ENCODE data around the gene FZD2.

FZD2 gene

DNA sequence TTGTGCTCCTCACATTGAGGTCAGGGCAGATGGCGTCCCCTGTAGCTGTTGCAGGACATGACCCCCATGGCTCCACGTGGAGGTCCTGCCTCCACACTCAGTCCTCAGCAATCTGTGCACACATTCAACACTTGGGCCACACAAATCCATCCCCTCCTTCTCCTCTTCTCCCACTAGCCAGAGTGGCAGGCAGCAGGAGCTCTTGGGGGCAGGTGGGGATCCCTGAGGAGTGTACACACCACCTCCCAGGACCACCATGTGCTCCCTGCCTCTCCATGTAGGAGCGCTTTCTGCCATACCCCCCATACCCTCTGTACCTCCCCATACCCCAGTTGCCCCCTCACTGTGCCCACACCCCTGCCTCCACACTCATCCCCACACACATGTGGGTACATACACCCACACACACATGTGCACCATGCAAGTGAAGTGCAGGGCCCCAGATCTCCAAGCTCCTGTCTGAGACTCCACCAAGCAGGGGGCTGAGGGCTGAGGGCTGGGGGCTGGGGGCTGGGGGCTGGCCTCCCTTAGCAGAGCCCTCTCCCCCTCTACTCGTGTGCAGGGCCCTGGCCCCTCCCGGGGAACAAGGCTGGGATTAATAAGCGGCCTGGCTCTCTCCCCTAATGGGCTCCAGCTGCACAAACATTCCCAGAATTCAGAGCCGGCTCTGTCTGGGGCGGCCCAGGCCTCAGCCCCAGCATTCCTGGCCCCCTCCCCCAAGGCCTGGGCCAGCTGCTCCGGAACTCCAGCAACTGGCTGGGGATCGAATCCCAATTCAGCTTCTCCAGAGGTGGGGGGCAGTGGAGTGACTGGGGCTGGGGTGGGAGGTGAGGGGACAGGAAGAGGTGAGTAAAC lies 50.8 kb downstream of the FZD2 start:
- peak; percentile 70 for DNase-seq (ENCODE audit: low read depth, low spot score)

GRCh38 chr17:44608727-44609435 lies 51.6 kb downstream of the FZD2 start:
- DNase-seq (ENCODE audit: low read depth, low spot score) = no peak

GRCh38 chr17:44610331-44610730 lies 53.0 kb downstream of the FZD2 start:
- no peak for DNase-seq (ENCODE audit: low read depth, low spot score)

Measured in astrocyte of the hippocampus (primary cell).